ENCODE measurements around the gene LIN9.

GRCh38 chr1:226322986-226323385, 14.0 kb upstream of the LIN9 start:
- TF ChIP-seq CTCF (IDR thresholded peaks at IDR 0.05; ENCODE audit: low read depth, low read length, poor library complexity, severe bottlenecking) = no peak
- TF ChIP-seq EZH2phosphoT487 (IDR thresholded peaks at IDR 0.05; ENCODE audit: borderline replicate concordance, low read length) = no peak
